K562 (cell line): ENCODE measurements around the gene KIF25. TPM values are rescaled to one million over a fixed set of nuclear protein-coding genes. Genes with fewer than 3 reads are reported as not detected.
A peak's percentile ranks its signal among the peaks of the same experiment; 100 is the strongest.

Experiments
- ATAC-seq: fragments of 200-7000 bp; cut with Tn5 transposase; 3 replicates; pipeline ENCODE4 v1.9.1; 2020; ENCODE audit warnings: moderate library complexity
- BruUV-seq: library from RNA; stranded (reverse); fragments of 400-500 nt; replicated peaks from 2 replicates; lab custom pipeline; 2021; lab: Mats Ljungman, UMichigan
- CTCF ChIA-PET: fragments of 300-600 bp; formaldehyde crosslinking; extraction: SDS; loops from one replicate; lab custom pipeline; 2021; ENCODE audit warnings: low intra/inter-chr PET ratio; lab: Yijun Ruan, JAX
- POLR2A ChIA-PET: fragments of 300-600, 350-650 bp; sonication (Branson Sonifier 250); formaldehyde crosslinking; extraction: SDS; loops from one replicate; lab custom pipeline; 2021; ENCODE audit warnings: antibody characterized with exemption, inconsistent platforms; lab: Yijun Ruan, JAX
- DNase-seq, 4 experiments: peaks; one replicate each; pipeline versions ENCODE4 v3.0.0 to v3.0.0-alpha.2; 2011 to 2018; ENCODE audit warnings: low spot score in 3 of 4, mixed read lengths in 3 of 4; ENCODE audit errors: extremely low read depth in 1 of 4
- FAIRE-seq: peaks from 2 replicates; lab custom pipeline; 2011; peaks lifted over from hg19 to GRCh38; lab: Jason Lieb, UNC
- H2AFZ ChIP-seq: 2 replicates; pipeline ENCODE4 v1.6.0; 2011; ENCODE audit warnings: low read depth, low read length, control low read depth, inconsistent platforms
- H3K27ac ChIP-seq: fragments of 200-600 bp; 3 replicates; pipeline ENCODE4 v1.8.0; 2011; ENCODE audit warnings: low read depth, mild to moderate bottlenecking, control low read depth, inconsistent platforms, low read length, moderate library complexity, mixed read lengths; ENCODE audit errors: extremely low read depth
- H3K27me3 ChIP-seq, 2 experiments: fragments of 300-600 bp in 1 of 2; 2 replicates in 1 of 2; 3 replicates in 1 of 2; pipeline versions ENCODE4 v1.6.0 to v1.8.0; 2011; ENCODE audit warnings: inconsistent platforms in 2 of 2, low read length in 2 of 2, mild to moderate bottlenecking in 1 of 2, mixed read lengths in 1 of 2, moderate library complexity in 1 of 2; ENCODE audit not compliant: control insufficient read depth in 2 of 2, insufficient read depth in 2 of 2
- H3K36me3 ChIP-seq: fragments of 300-600 bp; 3 replicates; pipeline ENCODE4 v1.8.0; 2011; ENCODE audit warnings: mild to moderate bottlenecking, low read length, inconsistent platforms; ENCODE audit not compliant: control insufficient read depth, insufficient read depth
- H3K4me1 ChIP-seq, 2 experiments: fragments of 200-600 bp in 1 of 2; replicated peaks in 1 of 2; 2 replicates in 1 of 2; 3 replicates in 1 of 2; pipeline versions ENCODE4 v1.5.1 to v1.8.0; 2011; ENCODE audit warnings: inconsistent platforms in 2 of 2, low read length in 2 of 2, mild to moderate bottlenecking in 1 of 2, mixed read lengths in 1 of 2, moderate library complexity in 1 of 2; ENCODE audit not compliant: control insufficient read depth in 2 of 2, insufficient read depth in 2 of 2
- H3K4me2 ChIP-seq: 2 replicates; pipeline ENCODE4 v1.6.1; 2011; ENCODE audit warnings: low read length, control low read depth, inconsistent platforms, mixed read lengths; ENCODE audit not compliant: insufficient read depth
- H3K4me3 ChIP-seq: fragments of 200-600 bp; sonication (generic), shearing (Covaris generic); 2 replicates; pipeline ENCODE4 v1.5.1; 2016; ENCODE audit warnings: control low read depth, inconsistent platforms
- H3K79me2 ChIP-seq: fragments of 200-600 bp; 3 replicates; pipeline ENCODE4 v1.8.0; 2011; ENCODE audit warnings: low read length, inconsistent platforms; ENCODE audit not compliant: control insufficient read depth, insufficient read depth
- H3K9ac ChIP-seq, 2 experiments: 2 replicates each; pipeline versions ENCODE4 v1.6.0 to v1.6.1; 2011; ENCODE audit warnings: low read depth in 2 of 2, low read length in 2 of 2, control low read depth in 1 of 2, inconsistent platforms in 1 of 2, mild to moderate bottlenecking in 1 of 2, mixed read lengths in 1 of 2; ENCODE audit not compliant: insufficient read depth in 1 of 2
- H3K9me1 ChIP-seq: one replicate; pipeline ENCODE4 v1.6.0; 2011; ENCODE audit warnings: inconsistent platforms, mild to moderate bottlenecking, low read length, moderate library complexity; ENCODE audit not compliant: control insufficient read depth, insufficient read depth
- H3K9me3 ChIP-seq: replicated peaks from 2 replicates; pipeline ENCODE4 v1.5.1; 2011; ENCODE audit warnings: low read depth, low read length, inconsistent platforms; ENCODE audit not compliant: control insufficient read depth, insufficient read depth
- H4K20me1 ChIP-seq: replicated peaks from 2 replicates; pipeline ENCODE4 v1.6.1; 2011; ENCODE audit warnings: low read length, inconsistent platforms, mixed read lengths; ENCODE audit not compliant: control insufficient read depth, insufficient read depth
- CBFA2T3 ChIP-seq: fragments of 450-650 bp; IDR thresholded peaks from 2 replicates; pipeline ENCODE4 v1.6.1; 2017
- FOS ChIP-seq: IDR thresholded peaks from 3 replicates; pipeline ENCODE4 v1.6.1; 2011; ENCODE audit not compliant: insufficient read length; ENCODE audit errors: extremely low read depth
- POLR2A ChIP-seq: fragments of 450-650 bp; conservative IDR thresholded peaks from 2 replicates; pipeline ENCODE4 v1.6.1; 2016
- POLR2B ChIP-seq: fragments of 450-650 bp; IDR thresholded peaks from 2 replicates; pipeline ENCODE4 v1.6.1; 2018; ENCODE audit warnings: low read depth; ENCODE audit not compliant: partially characterized antibody
- POLR2G ChIP-seq: fragments of 200-400 bp; formaldehyde crosslinking; IDR thresholded peaks from 2 replicates; pipeline ENCODE4 v1.6.1; 2017; ENCODE audit warnings: low read depth, mild to moderate bottlenecking, antibody characterized with exemption, low read length, moderate library complexity
- SUPT5H ChIP-seq: fragments of 450-650 bp; IDR thresholded peaks from 2 replicates; pipeline ENCODE4 v1.6.1; 2016
- WGBS: fragments of 100-300 bp; shearing (Covaris generic); methylation state at CpG from one replicate; pipeline ENCODE4 v1.1.6; 2016; ENCODE audit warnings: low coverage, mixed read lengths; ENCODE audit not compliant: insufficient coverage; ENCODE audit errors: missing lambda C conversion rate; 5-methylcytosine and 5-hydroxymethylcytosine counted together
- in situ Hi-C: fragments of 300-500 bp; cut with MboI; formaldehyde crosslinking; loops from 4 replicates; pipeline ENCODE4 v1.15.0; 2018; ENCODE audit warnings: inconsistent platforms, mixed read lengths
- intact Hi-C: fragments of 100-400 bp; cut with micrococcal nuclease; formaldehyde crosslinking; loops from 2 replicates; pipeline ENCODE4 v1.14.2; 2022
- polyA plus RNA-seq, 8 experiments: library from polyadenylated mRNA; depleted of rRNA in 4 of 8; stranded (reverse) in 5 of 8; unstranded in 3 of 8; fragments of >200 nt; fragmentation: Nextera tagmentation in 2 of 8; fragmentation: Illumina TruSeq in 1 of 8; extraction: Ambion mirVana in 2 of 8; extraction: Trizol in 1 of 8; gene quantifications; 2 replicates each; pipeline versions ENCODE4 v1.2.1 to v1.2.3, GENCODE V29; 2011 to 2014; ENCODE audit warnings: inconsistent platforms in 1 of 8, missing spikeins in 1 of 8
- total RNA-seq, 7 experiments: library from RNA; depleted of rRNA in 6 of 7; stranded (reverse); fragments of >200 nt in 6 of 7; fragmentation: Illumina TruSeq in 2 of 7; extraction: Trizol in 2 of 7; gene quantifications; 2 replicates each; pipeline versions ENCODE4 v1.2.1 to v1.2.3, GENCODE V29; 2011 to 2021; ENCODE audit warnings: low replicate concordance in 1 of 7

The KIF25 gene
- total and polyA plus RNA-seq, 9 of the 15 experiments (the other 6 are each of a cell fraction or from before 2014, with no cell fraction given): 0.04 to 0.49 (median 0.23) TPM; not detected in 5

DNA sequence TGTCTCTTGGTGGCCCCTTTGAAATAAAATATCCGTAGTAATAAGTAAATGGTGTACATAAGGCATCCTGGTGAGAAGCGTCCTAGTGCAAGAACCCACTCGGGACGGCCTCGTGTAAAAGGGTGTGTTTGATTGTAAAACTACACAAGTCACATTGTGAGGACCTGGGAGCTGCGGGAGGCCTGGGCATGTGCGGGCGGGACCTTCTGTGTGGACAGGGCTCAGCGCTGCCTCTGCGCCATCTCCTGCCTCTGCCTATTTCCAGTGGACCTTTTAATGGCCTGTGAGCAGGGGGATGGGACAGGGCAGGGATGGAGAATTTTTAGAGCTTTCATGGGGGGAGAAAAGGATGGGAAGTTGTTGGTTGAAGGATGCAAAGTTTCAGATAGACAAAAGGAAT is 25.3 kb upstream of the KIF25 start:
- peaks cover 3% of the 10 kb centered on the region for H3K9me1 ChIP-seq
- H3K36me3 ChIP-seq: peaks cover 34% of the 10 kb centered on the region
- no TSS peak for BruUV-seq
- no peak overlapping the region for H3K4me3 ChIP-seq
- no peaks in the 10 kb centered on the region; the same call in 1 of the 2 replicates for H4K20me1 ChIP-seq
- ChIA-PET CTCF (no interaction called here), POLR2A (no interaction called here)
- H2AFZ ChIP-seq: no peak overlapping the region
- peak; percentile 31; the same call in 2 of the 3 replicates for ATAC-seq
- intact Hi-C loops: no loop called here
- no peak for DNase-seq
- FAIRE-seq: no peak
- TF ChIP-seq POLR2A (0 out of 2 replicates have a peak, but pooled peaks have one; percentile 30), CBFA2T3 (no peak), SUPT5H (peak; percentile 38; the same call in 1 of the 2 replicates), POLR2B (peak; percentile 37)
- no peak overlapping the region for H3K27ac ChIP-seq
- H3K27me3 ChIP-seq: no peaks in the 10 kb centered on the region; a peak in 1 of 5 replicates
- no peaks in the 10 kb centered on the region for H3K79me2 ChIP-seq
- no peaks in the 10 kb centered on the region for H3K9me3 ChIP-seq
- in situ Hi-C loops: no loop called here
- H3K4me1 ChIP-seq: peaks cover 0 to 4% of the 10 kb centered on the region in 2 experiments; a peak in 1 of 5 replicates
- no peak overlapping the region for H3K4me2 ChIP-seq
- H3K9ac ChIP-seq: no peak overlapping the region
- WGBS: 87% methylated on average over 10 of the region's 10 CpGs

GRCh38 chr6:167973148-167973885 is 24.2 kb upstream of the KIF25 start:
- Histone ChIP-seq H2AFZ (no peak overlapping the region), H3K9ac (no peak overlapping the region), H3K36me3 (peaks cover 25% of the 10 kb centered on the region), H3K9me1 (no peaks in the 10 kb centered on the region), H3K4me1 (peaks cover 0 to 8% of the 10 kb centered on the region in 2 experiments; a peak in 1 of 5 replicates), H3K9me3 (no peaks in the 10 kb centered on the region), H3K27ac (no peak overlapping the region), H3K79me2 (no peaks in the 10 kb centered on the region), H3K4me3 (no peak overlapping the region), H3K4me2 (no peak overlapping the region), H3K27me3 (peaks cover 1 to 6% of the 10 kb centered on the region in 2 experiments; a peak in 2 of 5 replicates), H4K20me1 (no peaks in the 10 kb centered on the region)
- TF ChIP-seq FOS (no peak), POLR2G (0 out of 2 replicates have a peak, but pooled peaks have one; percentile 38), POLR2B (peak; percentile 30)
- BruUV-seq: no TSS peak
- ChIA-PET POLR2A (interaction anchor here (0.6 kb wide), 1 partner anchor 226 kb away, joined by 3 read pairs; no protein-coding TSS in a partner anchor), CTCF (no interaction called here)
- in situ Hi-C loops: no loop called here
- WGBS: 60% methylated on average over 9 of the region's 9 CpGs
- DNase-seq (no peak), FAIRE-seq (no peak), ATAC-seq (peak; percentile 51)
- intact Hi-C loops: no loop called here
